GM15510 (cell line): ENCODE data around the gene TRIM46.

Experiments
- POLR2A ChIP-seq: IDR thresholded peaks from 3 replicates; pipeline ENCODE4 v1.6.1; 2011; ENCODE audit warnings: borderline replicate concordance; ENCODE audit not compliant: insufficient read length; ENCODE audit errors: extremely low read depth

The TRIM46 gene

DNA sequence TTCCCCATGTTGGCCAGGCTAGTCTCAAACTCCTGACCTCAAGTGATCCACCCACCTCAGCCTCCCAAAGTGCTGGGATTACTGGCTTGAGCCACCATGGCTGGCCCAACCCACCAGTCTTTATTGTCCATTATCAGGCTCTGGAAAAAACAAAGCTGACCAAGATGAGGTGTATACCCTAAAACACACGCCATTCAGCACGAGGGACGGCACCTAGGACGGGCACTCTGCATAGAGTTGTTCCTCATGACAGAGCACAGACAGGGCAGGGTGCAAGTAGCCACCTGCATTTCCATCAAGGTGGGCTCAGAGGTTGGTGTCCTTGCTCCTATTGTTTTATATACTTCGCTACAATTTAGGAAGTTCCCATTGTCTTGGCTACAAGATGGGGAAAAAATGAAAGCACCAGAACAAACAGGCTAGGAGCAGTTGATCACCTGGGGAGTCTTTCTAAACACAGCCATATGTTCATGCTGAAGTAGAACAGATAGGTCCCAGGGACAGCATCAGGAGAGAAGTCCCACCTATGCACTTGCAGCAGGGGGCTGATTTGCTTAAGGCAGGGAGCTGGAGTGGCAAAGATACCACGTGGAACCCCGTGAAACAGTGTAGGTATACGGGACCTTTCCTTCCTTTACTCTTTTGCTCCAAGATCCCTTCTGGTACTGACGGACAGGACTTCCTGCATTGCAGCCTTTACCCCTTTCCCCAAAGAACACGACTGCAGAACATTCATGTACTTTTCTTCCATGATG lies 5.0 kb upstream of the TRIM46 start:
- no peak for TF ChIP-seq POLR2A

DNA sequence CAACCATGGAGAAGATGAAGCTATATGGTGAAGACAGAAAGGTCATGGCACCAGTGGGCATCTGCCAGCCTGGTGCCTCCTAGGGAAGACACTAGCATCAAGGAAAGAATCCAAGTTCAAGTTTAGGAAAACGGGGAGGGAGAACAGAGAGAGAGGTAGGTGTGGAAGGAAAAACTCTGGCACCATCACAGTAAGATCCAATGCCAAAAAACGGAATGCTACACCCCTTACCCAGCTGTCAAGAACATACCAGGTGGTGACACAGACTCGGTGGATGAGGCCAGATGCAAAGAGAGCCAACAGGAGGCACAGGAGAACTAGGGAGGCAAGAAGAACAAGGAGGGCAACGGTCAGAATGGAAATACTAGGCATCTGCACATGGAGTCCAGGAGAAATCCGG lies 4.1 kb upstream of the TRIM46 start:
- no peak for TF ChIP-seq POLR2A

DNA sequence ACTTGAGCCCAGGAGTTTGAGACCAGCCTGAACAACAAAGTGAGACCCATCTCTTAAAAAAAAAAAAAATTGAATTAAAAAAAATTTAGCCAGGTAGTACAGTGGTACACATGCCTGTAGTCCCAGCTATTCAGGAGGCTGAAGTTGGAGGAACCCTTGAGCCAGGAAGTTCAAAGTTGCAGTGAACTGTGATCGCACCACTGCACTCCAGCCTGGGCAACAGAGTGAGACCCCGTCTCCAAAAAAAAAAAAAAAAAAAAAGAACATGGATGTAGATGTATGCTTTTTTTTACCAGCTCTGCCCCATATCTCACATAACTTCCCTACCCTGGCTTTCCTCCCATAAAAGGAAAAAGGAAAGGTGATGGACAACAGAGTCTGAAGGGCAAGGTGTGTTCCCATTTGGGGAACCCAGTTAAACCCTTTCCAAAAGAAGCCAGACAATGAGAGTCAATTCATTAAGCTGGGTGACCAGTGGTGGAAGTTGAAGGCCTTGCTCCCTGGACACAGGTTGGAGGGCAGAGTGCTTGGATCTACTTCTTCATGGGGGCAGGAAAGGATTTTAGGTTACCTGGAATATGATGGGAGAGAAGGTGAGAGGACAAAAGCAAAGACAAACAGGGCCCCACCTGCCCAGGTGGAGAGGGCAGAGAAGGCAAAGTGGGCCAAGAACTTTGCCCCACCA lies 3.4 kb upstream of the TRIM46 start:
- TF ChIP-seq POLR2A = no peak

DNA sequence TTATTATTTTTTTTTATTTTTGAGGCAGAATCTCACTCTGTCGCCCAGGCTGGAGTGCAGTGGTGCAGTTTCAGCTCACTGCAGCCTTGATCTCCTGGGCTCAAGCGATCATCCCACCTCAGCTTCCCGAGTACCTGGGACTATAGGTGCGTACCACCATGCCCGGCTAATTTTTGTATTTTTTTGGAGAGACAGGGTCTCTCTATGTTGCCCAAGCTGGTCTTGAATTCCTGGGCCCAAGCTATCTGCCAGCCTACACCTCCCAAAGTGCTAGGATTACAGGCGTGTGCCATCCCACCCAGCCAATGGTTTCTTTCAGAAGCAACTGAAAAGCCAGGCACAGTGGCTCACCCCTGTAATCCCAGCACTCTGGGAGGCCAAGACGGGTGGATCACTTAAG lies 2.8 kb upstream of the TRIM46 start:
- TF ChIP-seq POLR2A = no peak

DNA sequence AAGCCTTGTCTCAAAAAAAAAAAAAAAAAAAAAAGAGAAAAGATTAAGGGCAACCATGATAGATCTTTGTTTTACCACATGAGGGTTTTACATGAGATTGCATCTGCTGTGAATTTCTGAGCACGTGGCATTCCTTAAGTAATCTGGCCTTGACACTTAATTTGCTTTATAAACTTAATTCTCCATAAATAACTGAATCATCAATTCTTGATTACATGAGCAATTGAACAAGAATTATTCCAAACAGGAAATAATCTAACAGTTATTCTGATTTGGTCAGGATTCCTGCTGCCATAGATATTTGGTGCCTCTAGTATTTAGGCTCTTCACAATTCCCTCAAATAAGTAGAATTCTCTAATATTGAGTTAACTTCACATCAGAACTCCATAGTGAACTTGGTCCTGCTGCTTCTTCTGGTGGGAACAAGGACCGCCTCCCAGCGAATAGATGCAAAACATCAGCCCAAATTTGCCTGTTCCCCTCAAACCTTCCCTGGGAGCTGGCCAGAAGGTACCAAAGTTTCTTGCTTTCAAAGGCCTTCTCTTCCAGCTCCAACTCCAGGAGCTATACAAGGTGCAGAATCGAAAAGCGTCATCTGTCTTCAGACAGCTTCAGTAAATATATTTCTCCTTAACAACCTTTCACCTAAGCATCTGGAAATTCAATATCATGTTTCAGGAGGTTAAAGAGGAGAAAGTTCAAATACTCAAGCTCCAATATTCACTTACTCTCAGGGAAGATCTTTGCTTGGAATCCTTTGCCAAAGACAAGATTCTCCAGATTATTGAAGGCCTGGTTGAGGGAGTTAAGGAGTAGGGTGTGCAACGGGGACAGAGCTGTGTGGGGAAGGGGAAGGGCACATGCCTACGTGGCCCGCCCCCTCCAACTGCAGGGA lies 1.6 kb upstream of the TRIM46 start:
- no peak for TF ChIP-seq POLR2A

DNA sequence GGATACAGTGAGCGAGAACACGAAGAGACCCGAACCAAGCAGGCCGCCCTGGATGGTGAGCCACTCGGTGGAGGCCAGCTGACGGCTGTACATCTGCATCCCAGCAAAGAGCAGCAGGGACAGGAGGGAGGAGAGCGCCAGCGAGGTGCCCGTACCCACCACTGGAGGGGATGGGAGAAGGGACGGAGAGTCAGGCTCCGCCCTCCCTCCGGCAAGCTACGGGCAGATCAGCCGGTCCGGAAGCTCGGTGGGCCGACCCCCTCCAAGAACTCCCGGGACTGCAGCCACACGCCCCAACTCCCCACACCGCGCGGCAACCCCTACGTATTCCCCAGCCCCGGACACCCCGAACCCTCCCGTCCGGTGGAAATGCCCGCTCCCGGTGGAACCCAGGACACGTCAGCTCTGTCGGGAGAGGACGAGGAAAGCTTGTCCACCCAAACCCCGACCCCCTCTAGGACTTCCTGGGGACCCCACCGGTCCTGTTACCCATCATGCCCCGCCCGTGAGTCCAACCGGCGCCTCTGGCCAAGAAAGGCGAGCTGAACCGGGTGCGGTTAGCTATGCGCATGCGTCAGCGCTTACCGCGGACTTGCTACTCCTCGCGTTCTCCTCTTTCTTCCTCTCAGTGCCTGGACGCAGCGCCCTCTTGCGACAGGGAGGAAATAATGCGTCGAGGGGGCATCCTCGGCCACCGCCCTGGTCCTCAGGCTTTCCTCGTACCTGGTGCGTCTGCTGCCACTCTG lies 744 bp upstream of the TRIM46 start, which contains the start of gene KRTCAP2:
Gene KRTCAP2 (minus strand): TSS at position 573 of the 746 bp plus-strand sequence. CDS start 80 bp downstream, at position 493.
- peak; percentile 94 for TF ChIP-seq POLR2A

DNA sequence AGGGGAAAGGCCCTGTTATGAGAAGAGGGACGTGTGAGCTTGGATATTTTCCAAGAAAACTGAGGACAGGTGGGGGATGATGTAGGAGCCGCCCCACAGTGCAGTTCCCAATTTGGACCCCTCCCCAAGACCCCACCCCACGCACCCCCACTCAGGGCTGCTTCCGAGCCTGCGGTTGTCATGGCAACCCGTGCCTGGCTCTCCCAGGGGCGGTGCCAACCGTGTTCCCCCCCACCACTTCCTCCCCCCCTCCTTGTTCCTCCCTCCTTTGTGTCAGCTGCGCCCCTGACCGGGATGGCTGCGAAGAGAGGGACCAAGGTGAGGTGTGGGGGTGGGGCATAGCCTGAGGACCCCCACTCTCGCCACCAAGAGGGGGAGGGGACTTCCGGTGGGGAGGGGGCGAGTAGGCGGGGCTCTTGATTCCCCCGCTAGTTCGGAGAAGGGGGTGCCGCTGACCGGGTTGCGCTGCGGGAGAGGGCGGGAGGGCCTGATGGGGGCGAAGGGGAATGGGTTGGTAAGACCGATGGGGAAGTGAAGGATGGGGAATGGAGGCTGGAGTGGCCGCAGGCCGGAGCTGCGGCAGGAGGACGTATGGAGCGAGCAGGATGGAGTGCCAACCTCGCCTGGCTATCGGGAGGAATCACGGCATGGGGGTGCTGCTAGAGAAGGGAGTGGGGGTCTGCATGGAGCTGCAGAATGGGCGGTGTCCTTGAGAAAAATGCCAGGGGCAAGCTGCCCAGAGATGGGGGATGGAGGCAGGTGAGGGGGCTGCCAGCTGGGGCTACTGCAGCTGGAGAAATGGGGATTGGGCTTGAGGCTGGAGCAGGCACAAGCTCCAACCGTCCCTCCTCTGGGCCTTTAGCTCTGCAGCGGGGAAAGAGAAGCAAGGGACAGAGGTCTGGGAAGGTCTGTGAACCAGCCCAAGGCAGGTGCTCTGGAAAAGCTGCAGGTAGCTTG lies 953 bp downstream of the TRIM46 start:
- TF ChIP-seq POLR2A = no peak

DNA sequence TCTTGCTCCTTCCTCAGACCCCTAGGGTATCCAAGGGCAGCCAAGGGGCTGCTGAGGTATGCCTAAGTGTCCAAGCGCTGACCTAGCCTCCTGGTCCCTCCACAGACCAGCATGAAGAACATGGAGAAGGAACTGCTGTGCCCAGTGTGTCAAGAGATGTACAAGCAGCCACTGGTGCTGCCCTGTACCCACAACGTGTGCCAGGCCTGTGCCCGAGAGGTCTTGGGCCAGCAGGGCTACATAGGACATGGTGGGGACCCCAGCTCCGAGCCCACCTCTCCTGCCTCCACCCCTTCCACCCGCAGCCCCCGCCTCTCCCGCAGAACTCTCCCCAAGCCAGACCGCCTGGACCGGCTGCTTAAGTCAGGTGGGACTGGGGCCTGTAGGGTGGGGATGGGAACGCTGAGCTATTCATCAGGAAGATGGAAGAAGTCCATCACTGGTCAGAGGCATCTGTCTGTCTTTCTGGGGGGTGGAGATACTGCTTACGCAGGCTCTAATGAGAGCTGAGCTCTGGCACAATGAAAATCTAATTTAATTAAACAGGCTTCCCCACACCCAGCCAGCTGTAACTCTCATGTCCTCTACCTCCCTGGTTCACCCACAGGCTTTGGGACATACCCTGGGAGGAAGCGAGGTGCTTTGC lies 1.8 kb downstream of the TRIM46 start:
- no peak for TF ChIP-seq POLR2A

DNA sequence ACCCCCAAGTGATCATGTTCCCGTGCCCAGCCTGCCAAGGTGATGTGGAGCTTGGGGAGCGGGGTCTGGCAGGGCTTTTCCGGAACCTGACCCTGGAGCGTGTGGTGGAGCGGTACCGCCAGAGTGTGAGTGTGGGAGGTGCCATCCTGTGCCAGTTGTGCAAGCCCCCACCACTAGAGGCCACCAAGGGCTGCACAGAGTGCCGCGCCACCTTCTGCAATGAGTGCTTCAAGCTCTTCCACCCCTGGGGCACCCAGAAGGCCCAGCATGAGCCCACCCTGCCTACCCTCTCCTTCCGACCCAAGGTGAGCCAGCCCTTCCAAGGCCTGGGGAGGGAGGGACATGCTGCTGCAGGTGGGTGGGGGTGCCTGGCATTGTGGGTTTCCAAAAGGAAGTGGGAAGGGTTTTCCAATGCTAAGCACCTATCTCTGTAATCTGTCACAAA lies 2.3 kb downstream of the TRIM46 start:
- TF ChIP-seq POLR2A = no peak

DNA sequence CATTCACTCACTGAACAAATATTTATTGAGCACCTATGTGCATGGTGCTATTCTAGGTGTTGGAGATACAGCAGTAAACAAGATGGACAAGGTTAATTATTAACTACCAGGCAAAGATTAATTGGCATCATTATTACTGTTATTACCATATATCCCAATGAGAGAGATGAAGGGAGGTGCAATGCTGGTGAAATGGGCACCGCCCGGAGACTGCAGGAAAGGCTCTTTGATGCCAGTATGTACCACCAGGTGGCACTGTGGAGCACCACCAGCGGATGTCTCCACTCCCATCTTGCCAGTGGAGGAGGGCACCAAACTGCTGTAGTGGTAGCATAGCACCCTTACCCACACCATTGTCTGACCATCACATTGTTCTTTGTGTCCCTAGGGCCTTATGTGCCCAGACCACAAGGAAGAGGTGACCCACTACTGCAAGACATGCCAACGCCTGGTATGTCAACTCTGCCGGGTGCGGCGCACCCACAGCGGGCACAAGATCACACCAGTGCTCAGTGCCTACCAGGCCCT lies 3.0 kb downstream of the TRIM46 start:
- no peak for TF ChIP-seq POLR2A

DNA sequence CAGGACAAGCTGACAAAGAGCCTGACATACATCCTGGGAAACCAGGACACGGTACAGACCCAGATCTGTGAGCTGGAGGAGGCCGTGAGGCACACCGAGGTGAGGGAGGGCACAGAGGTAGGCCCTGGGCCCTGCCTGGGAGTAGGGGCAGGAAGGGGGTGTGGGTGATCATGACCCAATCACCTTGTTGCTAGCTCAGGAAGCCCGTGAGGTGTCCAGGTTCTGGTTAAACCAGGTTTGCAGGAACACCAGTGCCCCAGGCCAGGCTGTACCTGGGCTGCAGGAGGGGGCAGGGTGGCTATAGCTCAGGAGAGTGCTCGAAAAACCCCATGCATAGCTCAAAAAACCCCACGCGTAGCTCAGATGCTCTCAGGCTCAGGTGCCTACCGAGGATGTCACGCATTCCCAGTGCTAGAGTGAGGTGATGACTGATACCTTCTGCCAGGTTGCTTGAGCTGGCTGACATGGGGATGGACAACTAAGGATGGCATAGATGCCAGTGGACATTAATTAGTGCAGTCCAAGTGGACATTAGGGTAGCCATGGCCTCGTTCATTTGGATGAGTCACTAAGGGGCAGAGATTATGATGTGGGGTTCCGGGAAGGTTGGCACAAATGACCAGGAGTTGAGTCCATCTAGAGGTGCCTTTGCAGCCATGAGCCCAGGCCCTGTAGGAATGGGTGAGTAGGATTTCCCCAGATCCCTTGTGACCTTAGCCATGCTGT lies 3.7 kb downstream of the TRIM46 start:
- TF ChIP-seq POLR2A = no peak

DNA sequence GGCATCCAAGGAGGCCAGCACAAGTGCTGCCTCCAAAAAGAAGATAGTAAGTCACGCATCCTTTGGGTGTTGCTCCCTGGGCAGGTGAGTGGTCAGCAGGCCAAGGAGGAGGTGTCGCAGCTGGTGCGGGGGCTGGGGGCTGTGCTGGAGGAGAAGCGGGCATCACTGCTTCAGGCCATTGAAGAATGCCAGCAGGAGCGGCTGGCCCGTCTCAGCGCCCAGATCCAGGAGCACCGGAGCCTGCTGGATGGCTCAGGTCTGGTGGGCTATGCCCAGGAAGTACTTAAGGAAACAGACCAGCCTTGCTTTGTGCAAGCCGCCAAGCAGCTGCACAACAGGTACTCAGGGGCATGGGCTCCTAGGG lies 4.3 kb downstream of the TRIM46 start:
- no peak for TF ChIP-seq POLR2A

DNA sequence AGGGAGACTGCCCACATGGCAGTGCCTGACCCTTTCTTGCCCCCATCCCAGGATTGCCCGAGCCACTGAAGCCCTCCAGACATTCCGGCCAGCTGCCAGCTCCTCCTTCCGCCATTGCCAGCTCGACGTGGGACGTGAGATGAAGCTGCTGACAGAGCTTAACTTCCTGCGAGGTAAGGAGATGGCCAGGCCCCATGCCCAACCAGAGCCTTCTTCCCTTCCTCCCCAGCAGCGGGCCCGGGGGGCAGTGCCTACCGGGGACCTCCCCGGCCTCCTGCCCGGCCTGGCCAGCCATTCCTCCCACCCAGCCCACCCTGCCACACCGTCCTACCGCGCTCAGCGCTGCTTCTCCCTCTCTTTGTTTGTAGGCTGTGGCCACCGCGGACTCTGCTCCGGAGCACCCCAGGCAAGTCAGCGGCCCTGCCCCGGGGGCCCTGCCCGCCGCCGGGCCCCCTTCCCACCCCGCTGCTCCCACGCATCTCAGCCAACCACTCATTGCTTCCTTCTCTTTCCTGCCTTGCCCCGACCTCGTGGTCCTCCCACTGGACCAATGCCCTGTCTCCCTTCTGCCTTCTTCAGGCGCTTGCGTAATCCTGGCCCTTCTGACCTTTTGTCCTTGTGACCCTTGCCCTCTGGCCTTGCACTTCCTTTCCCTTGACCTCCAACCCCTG lies 4.9 kb downstream of the TRIM46 start:
- TF ChIP-seq POLR2A = no peak
